WTC11 (cell line): Measurements from ENCODE around the gene HDLBP. TPM values are rescaled to one million over a fixed set of nuclear protein-coding genes. Genes with fewer than 3 reads are reported as not detected.
A peak's percentile ranks its signal among the peaks of the same experiment; 100 is the strongest.

Source experiments
- ATAC-seq: fragments of 200-7000 bp; cut with Tn5 transposase; 2 replicates; pipeline ENCODE4 v1.10.0; 2021; ENCODE audit warnings: mild to moderate bottlenecking, moderate library complexity
- CTCF ChIA-PET: fragments of 300-600 bp; sonication (Branson Sonifier 250); formaldehyde crosslinking; loops from one replicate; lab custom pipeline; 2021; ENCODE audit warnings: antibody characterized with exemption; lab: Charles Lee
- POLR2A ChIA-PET: fragments of 350-600 bp; sonication (Branson Sonifier 250); formaldehyde crosslinking; loops from one replicate; lab custom pipeline; 2021; ENCODE audit warnings: antibody characterized with exemption; lab: Charles Lee
- DNase-seq: peaks from one replicate; pipeline ENCODE4 v3.0.0; 2021; ENCODE audit warnings: low spot score
- H3K27ac Mint-ChIP-seq: 2 replicates; pipeline ENCODE4 v1.8.0; 2021; ENCODE audit warnings: mixed read lengths
- H3K27me3 Mint-ChIP-seq: 2 replicates; pipeline ENCODE4 v1.8.0; 2021; ENCODE audit warnings: low read depth, mild to moderate bottlenecking, moderate library complexity, mixed read lengths
- H3K36me3 Mint-ChIP-seq: 2 replicates; pipeline ENCODE4 v1.8.0; 2021; ENCODE audit warnings: mixed read lengths
- H3K4me1 Mint-ChIP-seq: 2 replicates; pipeline ENCODE4 v1.8.0; 2022; ENCODE audit warnings: mixed read lengths
- H3K4me3 Mint-ChIP-seq: 2 replicates; pipeline ENCODE4 v1.8.0; 2021; ENCODE audit warnings: mild to moderate bottlenecking, moderate library complexity, mixed read lengths
- H3K9me3 Mint-ChIP-seq: 2 replicates; pipeline ENCODE4 v1.8.0; 2021; ENCODE audit warnings: mixed read lengths
- ARID4B ChIP-seq: sonication (generic); formaldehyde crosslinking; IDR thresholded peaks from 2 replicates; pipeline ENCODE4 v1.8.0; 2023; ENCODE audit warnings: missing genetic modification reagents, mild to moderate bottlenecking, borderline replicate concordance
- ATF2 ChIP-seq: sonication (generic); formaldehyde crosslinking; IDR thresholded peaks from 2 replicates; pipeline ENCODE4 v1.8.1; 2022; ENCODE audit warnings: low read depth, missing genetic modification reagents, borderline replicate concordance
- FOXJ3 ChIP-seq: sonication (generic); formaldehyde crosslinking; IDR thresholded peaks from 2 replicates; pipeline ENCODE4 v1.9.0; 2021; ENCODE audit warnings: missing genetic modification reagents, mild to moderate bottlenecking, borderline replicate concordance
- FOXK1 ChIP-seq: sonication (generic); formaldehyde crosslinking; IDR thresholded peaks from 2 replicates; pipeline ENCODE4 v1.8.0; 2022; ENCODE audit warnings: mild to moderate bottlenecking, moderate library complexity, missing genetic modification reagents
- JAZF1 ChIP-seq: fragments of 250-450 bp; sonication (Bioruptor Pico); IDR thresholded peaks from 2 replicates; pipeline ENCODE4 v1.9.0; 2021; ENCODE audit warnings: moderate library complexity, mild to moderate bottlenecking, inconsistent platforms
- MXD4 ChIP-seq: fragments of 250-450 bp; sonication (Bioruptor Pico); IDR thresholded peaks from 2 replicates; pipeline ENCODE4 v1.8.0; 2021; ENCODE audit warnings: mild to moderate bottlenecking, moderate library complexity, borderline replicate concordance
- NFYB ChIP-seq: sonication (generic); formaldehyde crosslinking; conservative IDR thresholded peaks from 2 replicates; pipeline ENCODE4 v1.8.0; 2022; ENCODE audit warnings: low read depth, missing genetic modification reagents
- PRDM15 ChIP-seq: sonication (generic); formaldehyde crosslinking; IDR thresholded peaks from 2 replicates; pipeline ENCODE4 v1.8.0; 2022; ENCODE audit warnings: missing genetic modification reagents
- TCF7 ChIP-seq: sonication (generic); formaldehyde crosslinking; IDR thresholded peaks from 2 replicates; pipeline ENCODE4 v1.8.0; 2022; ENCODE audit warnings: mild to moderate bottlenecking, low read depth, missing genetic modification reagents, moderate library complexity
- TEAD1 ChIP-seq: sonication (generic); formaldehyde crosslinking; IDR thresholded peaks from 2 replicates; pipeline ENCODE4 v1.8.0; 2022; ENCODE audit warnings: mild to moderate bottlenecking, missing genetic modification reagents
- ZBTB21 ChIP-seq: sonication (generic); formaldehyde crosslinking; IDR thresholded peaks from 2 replicates; pipeline ENCODE4 v1.8.1; 2023; ENCODE audit warnings: mild to moderate bottlenecking, missing genetic modification reagents, borderline replicate concordance
- ZNF281 ChIP-seq: sonication (generic); formaldehyde crosslinking; IDR thresholded peaks from 2 replicates; pipeline ENCODE4 v1.8.0; 2023; ENCODE audit warnings: mild to moderate bottlenecking, missing genetic modification reagents
- ZNF317 ChIP-seq: sonication (generic); formaldehyde crosslinking; IDR thresholded peaks from 2 replicates; pipeline ENCODE4 v1.8.1; 2023; ENCODE audit warnings: low read depth, mild to moderate bottlenecking, moderate library complexity, missing genetic modification reagents, borderline replicate concordance
- total RNA-seq: library from RNA; stranded (reverse); gene quantifications from 3 replicates; pipeline ENCODE4 v1.2.3, GENCODE V29; 2021
- TF ChIP-seq, protein P1 (sequence below): sonication (generic); formaldehyde crosslinking; IDR thresholded peaks from 2 replicates; pipeline ENCODE4 v1.8.1; 2022; ENCODE audit warnings: missing genetic modification reagents, borderline replicate concordance
- TF ChIP-seq, protein P2 (sequence below): sonication (generic); formaldehyde crosslinking; IDR thresholded peaks from 2 replicates; pipeline ENCODE4 v1.8.1; 2023; ENCODE audit warnings: mild to moderate bottlenecking, missing genetic modification reagents

The HDLBP gene
- total RNA-seq, 1 experiment from 2014 or later = 368 TPM

DNA sequence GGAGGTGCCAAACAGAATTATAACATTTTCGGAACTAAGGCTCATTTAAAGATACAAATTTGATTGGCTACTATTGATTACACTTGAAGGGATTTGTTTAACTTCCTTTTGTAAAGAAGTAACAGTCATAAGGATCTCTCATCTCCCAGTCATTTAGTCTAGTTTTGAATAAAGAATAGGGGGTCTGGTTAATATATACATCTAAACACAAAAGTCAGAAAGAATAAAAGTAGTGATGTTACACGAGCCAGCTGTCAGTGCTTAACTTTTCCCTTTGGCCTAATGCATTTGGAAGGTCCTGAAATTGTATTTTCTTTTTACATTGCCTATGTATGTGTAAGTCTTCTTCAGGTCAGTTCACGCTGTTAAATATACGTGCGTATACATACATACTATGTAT lies 8.3 kb upstream of the HDLBP start (continued):
- TF ChIP-seq ARID4B (CRISPR knock-in tag) (no peak), ZNF317 (CRISPR knock-in tag) (no peak), ATF2 (CRISPR knock-in tag) (no peak), FOXK1 (no peak), ZBTB21 (CRISPR knock-in tag) (no peak), ZNF281 (CRISPR knock-in tag) (no peak), FOXJ3 (no peak), TCF7 (CRISPR knock-in tag) (no peak)
- TF ChIP-seq, protein P1, sequence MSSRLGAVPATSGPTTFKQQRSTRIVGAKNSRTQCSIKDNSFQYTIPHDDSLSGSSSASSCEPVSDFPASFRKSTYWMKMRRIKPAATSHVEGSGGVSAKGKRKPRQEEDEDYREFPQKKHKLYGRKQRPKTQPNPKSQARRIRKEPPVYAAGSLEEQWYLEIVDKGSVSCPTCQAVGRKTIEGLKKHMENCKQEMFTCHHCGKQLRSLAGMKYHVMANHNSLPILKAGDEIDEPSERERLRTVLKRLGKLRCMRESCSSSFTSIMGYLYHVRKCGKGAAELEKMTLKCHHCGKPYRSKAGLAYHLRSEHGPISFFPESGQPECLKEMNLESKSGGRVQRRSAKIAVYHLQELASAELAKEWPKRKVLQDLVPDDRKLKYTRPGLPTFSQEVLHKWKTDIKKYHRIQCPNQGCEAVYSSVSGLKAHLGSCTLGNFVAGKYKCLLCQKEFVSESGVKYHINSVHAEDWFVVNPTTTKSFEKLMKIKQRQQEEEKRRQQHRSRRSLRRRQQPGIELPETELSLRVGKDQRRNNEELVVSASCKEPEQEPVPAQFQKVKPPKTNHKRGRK (CRISPR knock-in tag) = no peak
- TF ChIP-seq, protein P2, sequence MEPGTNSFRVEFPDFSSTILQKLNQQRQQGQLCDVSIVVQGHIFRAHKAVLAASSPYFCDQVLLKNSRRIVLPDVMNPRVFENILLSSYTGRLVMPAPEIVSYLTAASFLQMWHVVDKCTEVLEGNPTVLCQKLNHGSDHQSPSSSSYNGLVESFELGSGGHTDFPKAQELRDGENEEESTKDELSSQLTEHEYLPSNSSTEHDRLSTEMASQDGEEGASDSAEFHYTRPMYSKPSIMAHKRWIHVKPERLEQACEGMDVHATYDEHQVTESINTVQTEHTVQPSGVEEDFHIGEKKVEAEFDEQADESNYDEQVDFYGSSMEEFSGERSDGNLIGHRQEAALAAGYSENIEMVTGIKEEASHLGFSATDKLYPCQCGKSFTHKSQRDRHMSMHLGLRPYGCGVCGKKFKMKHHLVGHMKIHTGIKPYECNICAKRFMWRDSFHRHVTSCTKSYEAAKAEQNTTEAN = no peak

DNA sequence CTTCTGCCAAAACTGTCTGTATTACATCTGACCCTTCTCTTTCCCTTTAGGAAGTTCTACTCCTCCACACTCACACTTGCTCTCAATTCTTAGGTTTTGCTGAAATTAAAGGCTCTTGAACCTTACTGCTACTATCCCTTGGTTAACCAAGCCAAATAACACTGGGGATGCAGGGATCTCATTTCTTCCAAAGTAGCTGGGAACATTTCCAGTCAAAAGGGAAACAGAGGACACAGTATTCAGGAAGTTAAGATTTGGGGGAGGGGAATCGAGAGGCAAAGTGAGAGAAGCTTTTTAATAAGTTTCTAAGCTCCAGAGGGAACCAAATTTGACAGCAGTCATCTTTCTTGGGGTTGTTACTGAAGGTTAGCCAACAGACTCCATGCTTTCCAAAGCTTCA lies 6.4 kb upstream of the HDLBP start:
- Mint-ChIP-seq H3K27ac (peak overlapping the region; percentile 93), H3K36me3 (peaks cover 36% of the 10 kb centered on the region), H3K27me3 (no peaks in the 10 kb centered on the region), H3K4me1 (peaks cover 55% of the 10 kb centered on the region), H3K9me3 (no peaks in the 10 kb centered on the region), H3K4me3 (peak overlapping the region; percentile 22; the same call in 1 of the 2 replicates)
- ChIA-PET CTCF (interaction anchor here (0.7 kb wide), 1 partner anchor 470 kb away, joined by 4 read pairs; no protein-coding TSS in a partner anchor), POLR2A (no interaction called here)
- ATAC-seq (no peak), DNase-seq (no peak)
- TF ChIP-seq JAZF1 (CRISPR knock-in tag) = no peak
- TF ChIP-seq PRDM15 (CRISPR knock-in tag) = no peak
- no peak for TF ChIP-seq TEAD1 (CRISPR knock-in tag)
- TF ChIP-seq MXD4 (CRISPR knock-in tag) = no peak
- TF ChIP-seq NFYB (CRISPR knock-in tag) = no peak
- TF ChIP-seq ZNF317 (CRISPR knock-in tag) = no peak
